ENCODE measurements around the gene CCDC167. TPM values are rescaled to one million over a fixed set of nuclear protein-coding genes. Genes with fewer than 3 reads are reported as not detected.

CCDC167 gene
- total RNA-seq, 1 donor from 2014 or later: 73.1 TPM

DNA sequence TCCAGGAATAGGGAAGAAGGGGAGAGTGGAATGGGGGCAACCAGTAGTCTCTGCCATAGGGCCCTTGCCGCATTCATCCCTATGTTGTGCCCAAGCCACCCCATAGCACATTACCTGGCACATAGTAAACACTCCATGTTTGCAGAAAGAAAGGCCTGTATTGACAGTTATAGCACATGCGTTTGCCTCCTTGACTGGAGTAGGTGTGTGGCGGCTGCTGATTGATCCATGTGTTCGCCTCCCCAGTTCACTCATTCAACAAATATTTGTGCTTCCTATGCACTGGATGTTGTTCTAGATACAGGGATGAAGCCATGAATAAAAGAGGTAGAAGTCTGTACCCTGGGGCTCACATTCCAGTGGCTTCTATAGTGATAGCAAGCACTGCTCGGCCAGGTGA lies 19.8 kb upstream of the CCDC167 start:
- Mint-ChIP-seq H3K27ac (ENCODE audit: unreplicated experiment) (no peak overlapping the region), H3K4me1 (peaks cover 29% of the 10 kb centered on the region), H3K4me3 (no peak overlapping the region), H3K27me3 (ENCODE audit: low read depth) (peaks cover 4% of the 10 kb centered on the region), H3K9me3 (no peaks in the 10 kb centered on the region), H3K36me3 (ENCODE audit: low read depth) (no peaks in the 10 kb centered on the region)
- no peak for DNase-seq (ENCODE audit: low read depth, low spot score)
- TF ChIP-seq, protein P1, sequence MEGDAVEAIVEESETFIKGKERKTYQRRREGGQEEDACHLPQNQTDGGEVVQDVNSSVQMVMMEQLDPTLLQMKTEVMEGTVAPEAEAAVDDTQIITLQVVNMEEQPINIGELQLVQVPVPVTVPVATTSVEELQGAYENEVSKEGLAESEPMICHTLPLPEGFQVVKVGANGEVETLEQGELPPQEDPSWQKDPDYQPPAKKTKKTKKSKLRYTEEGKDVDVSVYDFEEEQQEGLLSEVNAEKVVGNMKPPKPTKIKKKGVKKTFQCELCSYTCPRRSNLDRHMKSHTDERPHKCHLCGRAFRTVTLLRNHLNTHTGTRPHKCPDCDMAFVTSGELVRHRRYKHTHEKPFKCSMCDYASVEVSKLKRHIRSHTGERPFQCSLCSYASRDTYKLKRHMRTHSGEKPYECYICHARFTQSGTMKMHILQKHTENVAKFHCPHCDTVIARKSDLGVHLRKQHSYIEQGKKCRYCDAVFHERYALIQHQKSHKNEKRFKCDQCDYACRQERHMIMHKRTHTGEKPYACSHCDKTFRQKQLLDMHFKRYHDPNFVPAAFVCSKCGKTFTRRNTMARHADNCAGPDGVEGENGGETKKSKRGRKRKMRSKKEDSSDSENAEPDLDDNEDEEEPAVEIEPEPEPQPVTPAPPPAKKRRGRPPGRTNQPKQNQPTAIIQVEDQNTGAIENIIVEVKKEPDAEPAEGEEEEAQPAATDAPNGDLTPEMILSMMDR (conservative IDR thresholded peaks at IDR 0.05): no peak

DNA sequence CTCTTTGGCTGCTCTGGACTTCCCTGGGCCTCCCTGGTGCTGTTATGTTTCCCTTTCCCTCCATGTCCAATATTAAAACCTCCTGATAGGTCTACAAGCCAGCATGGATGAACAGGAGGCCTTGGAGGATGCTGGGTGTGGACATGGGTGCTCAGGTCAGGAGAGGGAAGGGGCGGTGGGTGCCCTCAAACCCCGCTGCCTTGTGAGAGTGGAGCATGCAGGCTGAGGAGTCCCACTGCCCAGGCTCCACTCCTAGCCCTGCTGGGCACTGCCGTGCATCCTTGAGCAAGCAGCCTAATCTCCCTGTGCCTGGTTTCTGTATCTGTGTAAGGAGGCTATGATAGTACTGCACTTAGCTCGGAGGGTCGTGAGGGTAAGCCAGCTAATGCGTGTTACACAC lies 18.4 kb upstream of the CCDC167 start:
- H3K27ac Mint-ChIP-seq (ENCODE audit: unreplicated experiment): no peak overlapping the region
- H3K4me3 Mint-ChIP-seq: no peak overlapping the region
- H3K36me3 Mint-ChIP-seq (ENCODE audit: low read depth): no peaks in the 10 kb centered on the region
- no peaks in the 10 kb centered on the region for H3K9me3 Mint-ChIP-seq
- peaks cover 40% of the 10 kb centered on the region for H3K4me1 Mint-ChIP-seq
- no peak for DNase-seq (ENCODE audit: low read depth, low spot score)
- TF ChIP-seq, protein P1 (conservative IDR thresholded peaks at IDR 0.05): no peak
- H3K27me3 Mint-ChIP-seq (ENCODE audit: low read depth): peaks cover 14% of the 10 kb centered on the region

DNA sequence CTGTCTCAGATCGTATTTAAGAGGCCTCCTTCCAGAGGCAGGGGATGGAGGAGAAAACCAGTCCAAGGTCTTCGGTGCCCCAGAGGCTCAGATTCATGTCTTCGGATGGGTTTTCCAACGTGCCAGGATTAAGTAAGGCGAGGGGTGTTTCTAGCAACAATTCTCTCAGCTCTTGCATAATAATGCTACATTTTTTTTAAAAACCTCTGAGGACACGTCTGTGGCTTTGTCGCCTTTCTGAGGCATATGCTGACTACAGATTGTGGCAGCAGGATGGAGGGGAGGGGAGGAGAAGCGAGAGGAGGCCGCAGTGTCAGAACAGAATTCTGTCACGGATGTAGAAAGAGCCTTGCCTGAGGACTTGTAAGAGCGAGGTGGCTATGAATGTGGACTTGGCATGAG lies 17.7 kb upstream of the CCDC167 start:
- no peak for DNase-seq (ENCODE audit: low read depth, low spot score)
- Mint-ChIP-seq H3K4me3 (no peak overlapping the region), H3K27me3 (ENCODE audit: low read depth) (peaks cover 21% of the 10 kb centered on the region)

DNA sequence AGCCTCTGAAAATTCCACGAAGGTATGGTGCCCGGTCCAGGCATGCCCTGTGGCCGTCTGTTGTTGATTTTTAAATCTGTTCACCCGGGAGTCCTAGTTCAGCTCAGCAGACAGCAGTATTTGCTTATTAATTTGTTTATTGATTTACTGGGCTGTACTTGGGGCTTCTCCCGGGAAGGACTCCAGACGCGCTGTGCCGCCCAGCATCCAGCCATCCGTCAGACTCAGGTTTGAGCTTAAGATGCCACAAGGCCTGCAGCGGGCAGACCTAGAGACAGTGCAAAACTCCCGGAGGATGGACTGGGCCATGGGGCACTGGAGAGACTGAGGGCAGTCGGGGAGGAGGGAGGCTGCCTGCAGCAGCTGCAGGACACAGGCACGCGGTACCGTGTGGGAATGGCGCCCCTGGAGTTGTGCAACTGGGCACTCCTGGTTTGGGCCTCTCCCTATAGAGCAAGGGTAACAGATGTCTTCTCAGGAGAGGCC lies 17.3 kb upstream of the CCDC167 start:
- no peak overlapping the region for H3K4me3 Mint-ChIP-seq
- H3K36me3 Mint-ChIP-seq (ENCODE audit: low read depth): no peaks in the 10 kb centered on the region
- DNase-seq (ENCODE audit: low read depth, low spot score): no peak
- TF ChIP-seq, protein P1 (conservative IDR thresholded peaks at IDR 0.05): no peak
- H3K4me1 Mint-ChIP-seq: peaks cover 51% of the 10 kb centered on the region
- no peak overlapping the region for H3K27ac Mint-ChIP-seq (ENCODE audit: unreplicated experiment)
- no peaks in the 10 kb centered on the region for H3K9me3 Mint-ChIP-seq
- peaks cover 25% of the 10 kb centered on the region for H3K27me3 Mint-ChIP-seq (ENCODE audit: low read depth)

More for the DNA sequence above, 17.7 kb upstream of the CCDC167 start:
- H3K27ac Mint-ChIP-seq (ENCODE audit: unreplicated experiment): no peak overlapping the region
- no peaks in the 10 kb centered on the region for H3K9me3 Mint-ChIP-seq
- peaks cover 47% of the 10 kb centered on the region for H3K4me1 Mint-ChIP-seq
- TF ChIP-seq, protein P1 (conservative IDR thresholded peaks at IDR 0.05): no peak
- H3K36me3 Mint-ChIP-seq (ENCODE audit: low read depth): no peaks in the 10 kb centered on the region

DNA sequence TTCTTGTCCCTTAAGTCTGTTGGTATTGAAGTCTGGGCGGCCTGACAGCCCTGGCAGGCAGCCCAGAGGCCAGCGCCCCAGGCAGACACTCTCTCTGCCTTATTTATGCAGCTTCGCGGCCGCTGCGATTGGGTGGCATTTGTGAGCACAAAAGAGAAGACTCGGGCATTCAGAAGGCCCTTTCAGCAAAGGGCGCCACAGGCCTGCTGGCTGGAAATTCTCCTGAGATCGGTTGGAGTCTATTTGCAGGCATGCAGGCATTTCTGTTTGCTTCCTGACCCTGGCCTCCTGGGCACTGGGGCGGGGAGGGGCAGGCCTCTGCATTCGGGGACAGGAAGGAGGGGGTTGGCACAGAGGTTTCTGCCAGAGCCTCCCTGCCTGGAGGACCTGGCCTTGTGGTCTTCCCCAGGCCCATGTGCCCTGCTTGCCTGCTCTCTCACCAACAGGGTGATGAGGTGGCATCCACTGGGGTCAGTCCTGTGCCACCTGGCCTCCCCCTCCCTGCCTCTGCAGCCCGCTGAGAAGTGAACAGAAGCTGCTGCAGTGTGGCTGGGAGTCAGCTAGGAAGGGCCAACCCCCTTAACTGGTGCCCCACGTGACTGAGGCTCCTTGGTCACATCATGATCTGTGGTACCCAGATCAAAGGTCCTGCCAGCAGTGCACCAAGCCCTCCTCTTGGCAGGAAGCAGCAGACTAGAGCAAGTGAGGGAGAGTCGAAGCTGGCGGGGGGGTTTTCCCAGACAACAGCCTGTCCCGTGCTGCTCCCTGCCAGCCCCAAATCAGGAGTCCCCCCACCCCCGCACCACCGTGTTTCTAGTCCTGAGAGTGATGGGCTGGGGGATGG lies 16.6 kb upstream of the CCDC167 start:
- Mint-ChIP-seq H3K9me3 (no peaks in the 10 kb centered on the region), H3K27ac (ENCODE audit: unreplicated experiment) (peak overlapping the region; percentile 88), H3K27me3 (ENCODE audit: low read depth) (peaks cover 28% of the 10 kb centered on the region), H3K4me1 (peaks cover 57% of the 10 kb centered on the region), H3K36me3 (ENCODE audit: low read depth) (no peaks in the 10 kb centered on the region), H3K4me3 (no peak overlapping the region)
- no peak for DNase-seq (ENCODE audit: low read depth, low spot score)
- TF ChIP-seq, protein P1 (conservative IDR thresholded peaks at IDR 0.05): no peak
